Upper lobe of left lung (tissue), 4 donors: ENCODE measurements around the gene OAS1.

Source experiments
- EP300 ChIP-seq, 4 donors: sonication (generic); formaldehyde crosslinking; IDR thresholded peaks; one replicate each; pipeline ENCODE4 v1.5.1; 2017; ENCODE audit warnings: antibody characterized with exemption in 4 of 4, control low read depth in 2 of 4
- POLR2A ChIP-seq, 4 donors: fragments of 450-650 bp; IDR thresholded peaks; one replicate each; pipeline ENCODE4 v1.5.1; 2016 to 2017; ENCODE audit warnings: antibody characterized with exemption in 4 of 4, mild to moderate bottlenecking in 2 of 4
- POLR2AphosphoS5 ChIP-seq, 2 donors: sonication (generic); formaldehyde crosslinking; IDR thresholded peaks; one replicate each; pipeline ENCODE4 v1.5.1; 2017; ENCODE audit warnings: antibody characterized with exemption in 2 of 2
- TF ChIP-seq, protein P1 (sequence below), 6 experiments: fragments of 450-650 bp in 4 of 6; fragments of 200-600 bp in 2 of 6; sonication (generic) in 2 of 6; IDR thresholded peaks; one replicate each; pipeline ENCODE4 v1.5.1; 2016 to 2019; ENCODE audit warnings: antibody characterized with exemption in 6 of 6

DNA sequence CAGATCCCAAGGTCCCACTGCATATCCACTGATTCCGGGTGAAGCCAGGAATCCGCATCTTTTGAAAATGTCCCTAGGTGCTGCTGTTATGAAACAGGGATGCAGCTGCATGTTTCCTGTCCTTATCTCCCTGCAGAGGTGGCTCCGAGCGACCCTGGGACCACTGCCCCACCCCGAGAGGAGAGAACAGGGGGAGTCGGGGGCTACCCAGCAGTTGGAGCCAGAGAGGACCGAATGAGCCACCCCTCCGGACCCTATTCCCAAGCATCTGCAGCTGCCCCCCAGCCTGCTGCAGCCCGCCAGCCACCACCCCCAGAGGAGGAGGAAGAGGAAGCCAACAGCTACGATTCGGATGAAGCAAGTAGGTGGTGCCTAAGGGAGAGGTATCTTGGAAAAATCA lies 30.3 kb upstream of the OAS1 start:
- TF ChIP-seq EP300 (IDR thresholded peaks at IDR 0.05) (no peak), POLR2AphosphoS5 (IDR thresholded peaks at IDR 0.05) (no peak), POLR2A (IDR thresholded peaks at IDR 0.05) (no peak)
- TF ChIP-seq, protein P1, sequence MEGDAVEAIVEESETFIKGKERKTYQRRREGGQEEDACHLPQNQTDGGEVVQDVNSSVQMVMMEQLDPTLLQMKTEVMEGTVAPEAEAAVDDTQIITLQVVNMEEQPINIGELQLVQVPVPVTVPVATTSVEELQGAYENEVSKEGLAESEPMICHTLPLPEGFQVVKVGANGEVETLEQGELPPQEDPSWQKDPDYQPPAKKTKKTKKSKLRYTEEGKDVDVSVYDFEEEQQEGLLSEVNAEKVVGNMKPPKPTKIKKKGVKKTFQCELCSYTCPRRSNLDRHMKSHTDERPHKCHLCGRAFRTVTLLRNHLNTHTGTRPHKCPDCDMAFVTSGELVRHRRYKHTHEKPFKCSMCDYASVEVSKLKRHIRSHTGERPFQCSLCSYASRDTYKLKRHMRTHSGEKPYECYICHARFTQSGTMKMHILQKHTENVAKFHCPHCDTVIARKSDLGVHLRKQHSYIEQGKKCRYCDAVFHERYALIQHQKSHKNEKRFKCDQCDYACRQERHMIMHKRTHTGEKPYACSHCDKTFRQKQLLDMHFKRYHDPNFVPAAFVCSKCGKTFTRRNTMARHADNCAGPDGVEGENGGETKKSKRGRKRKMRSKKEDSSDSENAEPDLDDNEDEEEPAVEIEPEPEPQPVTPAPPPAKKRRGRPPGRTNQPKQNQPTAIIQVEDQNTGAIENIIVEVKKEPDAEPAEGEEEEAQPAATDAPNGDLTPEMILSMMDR (IDR thresholded peaks at IDR 0.05): no peak
